ENCODE results near the gene ZBTB42. TPM values are rescaled to one million over a fixed set of nuclear protein-coding genes. Genes with fewer than 3 reads are reported as not detected.

The ZBTB42 gene
- total RNA-seq, 1 donor from 2014 or later: 2.6 TPM

GRCh38 chr14:104753528-104754212 is 47.2 kb upstream of the ZBTB42 start:
- Mint-ChIP-seq H3K4me1 (ENCODE audit: low read depth) (peaks cover 44% of the 10 kb centered on the region), H3K36me3 (ENCODE audit: low read depth) (peaks cover 7% of the 10 kb centered on the region), H3K9me3 (ENCODE audit: low read depth) (no peaks in the 10 kb centered on the region), H3K27ac (ENCODE audit: unreplicated experiment) (peak overlapping the region; percentile 68), H3K27me3 (ENCODE audit: low read depth) (no peaks in the 10 kb centered on the region), H3K4me3 (ENCODE audit: unreplicated experiment) (peak overlapping the region; percentile 86)
- TF ChIP-seq, protein P1, sequence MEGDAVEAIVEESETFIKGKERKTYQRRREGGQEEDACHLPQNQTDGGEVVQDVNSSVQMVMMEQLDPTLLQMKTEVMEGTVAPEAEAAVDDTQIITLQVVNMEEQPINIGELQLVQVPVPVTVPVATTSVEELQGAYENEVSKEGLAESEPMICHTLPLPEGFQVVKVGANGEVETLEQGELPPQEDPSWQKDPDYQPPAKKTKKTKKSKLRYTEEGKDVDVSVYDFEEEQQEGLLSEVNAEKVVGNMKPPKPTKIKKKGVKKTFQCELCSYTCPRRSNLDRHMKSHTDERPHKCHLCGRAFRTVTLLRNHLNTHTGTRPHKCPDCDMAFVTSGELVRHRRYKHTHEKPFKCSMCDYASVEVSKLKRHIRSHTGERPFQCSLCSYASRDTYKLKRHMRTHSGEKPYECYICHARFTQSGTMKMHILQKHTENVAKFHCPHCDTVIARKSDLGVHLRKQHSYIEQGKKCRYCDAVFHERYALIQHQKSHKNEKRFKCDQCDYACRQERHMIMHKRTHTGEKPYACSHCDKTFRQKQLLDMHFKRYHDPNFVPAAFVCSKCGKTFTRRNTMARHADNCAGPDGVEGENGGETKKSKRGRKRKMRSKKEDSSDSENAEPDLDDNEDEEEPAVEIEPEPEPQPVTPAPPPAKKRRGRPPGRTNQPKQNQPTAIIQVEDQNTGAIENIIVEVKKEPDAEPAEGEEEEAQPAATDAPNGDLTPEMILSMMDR (IDR thresholded peaks at IDR 0.05): no peak
- DNase-seq (ENCODE audit: low spot score): no peak

DNA sequence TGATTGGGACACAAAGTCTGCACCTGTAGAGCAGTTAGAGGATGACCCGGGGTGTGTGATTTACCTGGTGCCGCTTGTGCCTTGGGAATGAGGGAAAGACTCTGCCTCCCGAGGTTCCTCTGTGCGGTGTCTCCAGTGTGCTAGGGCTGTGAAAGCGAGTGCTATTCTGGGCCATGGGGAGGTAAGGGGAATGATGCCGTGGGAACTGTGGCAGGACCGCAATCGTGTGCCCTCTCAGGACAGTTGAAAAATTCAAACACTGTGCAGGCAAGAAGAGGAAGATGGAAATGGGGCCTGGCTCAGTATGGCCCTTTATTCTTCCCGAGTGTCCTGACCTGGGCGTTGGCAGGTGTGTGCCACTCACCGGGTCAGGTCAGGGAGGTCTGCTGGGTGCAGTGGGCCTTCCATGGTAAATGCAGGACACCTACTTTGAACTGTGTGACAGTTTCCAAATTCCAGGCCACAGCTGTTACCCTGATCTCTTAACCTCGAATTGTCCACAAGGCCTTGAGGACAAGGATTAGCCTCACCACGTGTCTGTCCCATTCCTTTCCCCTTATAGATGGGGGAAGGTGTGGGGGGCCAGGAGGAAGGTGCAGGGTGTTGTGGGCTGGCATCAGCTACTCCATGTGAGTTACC is 46.6 kb upstream of the ZBTB42 start:
- peak overlapping the region; percentile 86 for H3K4me3 Mint-ChIP-seq (ENCODE audit: unreplicated experiment)
- TF ChIP-seq, protein P1 (IDR thresholded peaks at IDR 0.05): no peak
- peak overlapping the region; percentile 59 for H3K27ac Mint-ChIP-seq (ENCODE audit: unreplicated experiment)
- H3K9me3 Mint-ChIP-seq (ENCODE audit: low read depth): no peaks in the 10 kb centered on the region
- H3K27me3 Mint-ChIP-seq (ENCODE audit: low read depth): no peaks in the 10 kb centered on the region
- peaks cover 9% of the 10 kb centered on the region for H3K36me3 Mint-ChIP-seq (ENCODE audit: low read depth)
- DNase-seq (ENCODE audit: low spot score): no peak
- H3K4me1 Mint-ChIP-seq (ENCODE audit: low read depth): peaks cover 37% of the 10 kb centered on the region

DNA sequence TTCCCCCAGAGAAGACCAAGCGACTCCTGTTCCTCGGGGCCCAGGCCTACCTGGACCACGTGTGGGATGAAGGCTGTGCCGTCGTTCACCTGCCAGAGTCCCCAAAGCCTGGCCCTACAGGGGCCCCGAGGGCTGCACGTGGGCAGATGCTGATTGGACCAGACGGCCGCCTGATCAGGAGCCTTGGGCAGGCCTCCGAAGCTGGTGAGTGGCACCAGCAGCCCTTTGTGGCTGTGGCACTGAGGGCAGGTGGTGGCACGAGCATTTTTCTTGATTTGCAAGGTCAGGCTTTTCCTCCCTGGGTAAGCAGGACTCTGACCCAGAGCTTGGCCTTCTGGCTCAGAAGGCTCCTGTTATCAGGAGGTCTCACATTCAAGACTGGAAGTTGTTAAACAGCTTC is 45.3 kb upstream of the ZBTB42 start:
- no peaks in the 10 kb centered on the region for H3K9me3 Mint-ChIP-seq (ENCODE audit: low read depth)
- H3K36me3 Mint-ChIP-seq (ENCODE audit: low read depth): peaks cover 13% of the 10 kb centered on the region
- H3K27ac Mint-ChIP-seq (ENCODE audit: unreplicated experiment): no peak overlapping the region
- peaks cover 24% of the 10 kb centered on the region for H3K4me1 Mint-ChIP-seq (ENCODE audit: low read depth)
- no peak overlapping the region for H3K4me3 Mint-ChIP-seq (ENCODE audit: unreplicated experiment)
- H3K27me3 Mint-ChIP-seq (ENCODE audit: low read depth): no peaks in the 10 kb centered on the region
- no peak for DNase-seq (ENCODE audit: low spot score)
- TF ChIP-seq, protein P1 (IDR thresholded peaks at IDR 0.05): no peak

GRCh38 chr14:104756477-104757237 is 44.2 kb upstream of the ZBTB42 start:
- TF ChIP-seq, protein P1 (IDR thresholded peaks at IDR 0.05): no peak
- H3K27me3 Mint-ChIP-seq (ENCODE audit: low read depth): no peaks in the 10 kb centered on the region
- no peak overlapping the region for H3K27ac Mint-ChIP-seq (ENCODE audit: unreplicated experiment)
- H3K4me1 Mint-ChIP-seq (ENCODE audit: low read depth): peaks cover 19% of the 10 kb centered on the region
- DNase-seq (ENCODE audit: low spot score): no peak
- H3K4me3 Mint-ChIP-seq (ENCODE audit: unreplicated experiment): no peak overlapping the region
- H3K36me3 Mint-ChIP-seq (ENCODE audit: low read depth): peaks cover 18% of the 10 kb centered on the region
- no peaks in the 10 kb centered on the region for H3K9me3 Mint-ChIP-seq (ENCODE audit: low read depth)

GRCh38 chr14:104757238-104757585 is 43.7 kb upstream of the ZBTB42 start:
- Mint-ChIP-seq H3K4me3 (ENCODE audit: unreplicated experiment) (no peak overlapping the region), H3K9me3 (ENCODE audit: low read depth) (no peaks in the 10 kb centered on the region), H3K27ac (ENCODE audit: unreplicated experiment) (no peak overlapping the region), H3K36me3 (ENCODE audit: low read depth) (peaks cover 21% of the 10 kb centered on the region), H3K4me1 (ENCODE audit: low read depth) (peaks cover 19% of the 10 kb centered on the region), H3K27me3 (ENCODE audit: low read depth) (no peaks in the 10 kb centered on the region)
- no peak for DNase-seq (ENCODE audit: low spot score)
- TF ChIP-seq, protein P1 (IDR thresholded peaks at IDR 0.05): no peak

Data from chondrocyte (in vitro differentiated cells).